Measurements from ENCODE around the gene RAB15. TPM values are rescaled to one million over a fixed set of nuclear protein-coding genes. Genes with fewer than 3 reads are reported as not detected.
A peak's percentile ranks its signal among the peaks of the same experiment; 100 is the strongest.

Gene RAB15
- total and polyA plus RNA-seq, 4 donors = 6.8 to 16.4 (median 14.9) TPM

DNA sequence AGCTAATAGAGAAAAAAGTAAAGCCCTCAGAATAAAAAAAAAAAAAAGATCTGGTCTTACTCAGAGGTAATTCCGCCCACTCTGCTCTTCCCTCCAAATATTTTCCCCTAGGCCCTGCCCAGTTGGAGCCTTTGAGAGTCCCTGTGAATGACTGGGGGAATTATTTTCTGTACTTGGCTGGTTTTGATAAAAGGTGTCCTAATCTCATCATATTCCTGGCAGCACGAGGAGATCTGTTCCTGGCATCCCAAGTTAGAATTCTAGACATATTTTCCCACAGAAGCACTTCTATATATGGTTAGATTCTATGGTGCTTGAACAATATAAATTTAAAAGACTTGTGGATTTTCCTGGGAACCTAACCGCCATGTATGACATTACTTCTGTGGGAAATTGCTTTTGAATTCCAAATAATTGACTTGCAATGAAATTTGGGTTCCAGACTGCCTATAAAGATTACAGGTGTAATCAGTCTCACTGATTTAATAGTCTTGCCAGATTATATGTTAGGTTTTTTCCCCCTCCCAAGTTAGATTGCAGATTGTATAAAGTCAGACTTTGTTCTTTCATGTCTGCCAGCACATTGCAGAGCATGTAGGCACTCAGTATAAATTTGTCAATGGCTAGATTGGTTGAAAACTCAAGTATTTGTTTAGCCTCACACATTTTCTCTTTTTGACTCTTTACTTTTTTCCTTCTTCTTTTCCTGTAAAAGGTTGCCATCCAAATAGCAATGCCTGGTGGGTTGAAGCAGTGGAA, 41.9 kb downstream of the RAB15 start:
- H3K27me3 ChIP-seq (ENCODE audit: control insufficient read depth in 3 of 3, insufficient read depth in 3 of 3, low read length in 2 of 3) = no peaks in the 10 kb centered on the region
- TF ChIP-seq, protein P1, sequence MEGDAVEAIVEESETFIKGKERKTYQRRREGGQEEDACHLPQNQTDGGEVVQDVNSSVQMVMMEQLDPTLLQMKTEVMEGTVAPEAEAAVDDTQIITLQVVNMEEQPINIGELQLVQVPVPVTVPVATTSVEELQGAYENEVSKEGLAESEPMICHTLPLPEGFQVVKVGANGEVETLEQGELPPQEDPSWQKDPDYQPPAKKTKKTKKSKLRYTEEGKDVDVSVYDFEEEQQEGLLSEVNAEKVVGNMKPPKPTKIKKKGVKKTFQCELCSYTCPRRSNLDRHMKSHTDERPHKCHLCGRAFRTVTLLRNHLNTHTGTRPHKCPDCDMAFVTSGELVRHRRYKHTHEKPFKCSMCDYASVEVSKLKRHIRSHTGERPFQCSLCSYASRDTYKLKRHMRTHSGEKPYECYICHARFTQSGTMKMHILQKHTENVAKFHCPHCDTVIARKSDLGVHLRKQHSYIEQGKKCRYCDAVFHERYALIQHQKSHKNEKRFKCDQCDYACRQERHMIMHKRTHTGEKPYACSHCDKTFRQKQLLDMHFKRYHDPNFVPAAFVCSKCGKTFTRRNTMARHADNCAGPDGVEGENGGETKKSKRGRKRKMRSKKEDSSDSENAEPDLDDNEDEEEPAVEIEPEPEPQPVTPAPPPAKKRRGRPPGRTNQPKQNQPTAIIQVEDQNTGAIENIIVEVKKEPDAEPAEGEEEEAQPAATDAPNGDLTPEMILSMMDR (IDR thresholded peaks at IDR 0.05; ENCODE audit: control extremely low read depth, extremely low read depth) = no peak
- peaks cover 6 to 30% (median 23%) of the 10 kb centered on the region in 4 donors for H3K36me3 ChIP-seq (ENCODE audit: control insufficient read depth in 4 of 4, insufficient read depth in 4 of 4, low read length in 4 of 4)
- H3K9me3 ChIP-seq (ENCODE audit: control insufficient read depth in 4 of 4, insufficient read depth in 3 of 4, low read length in 3 of 4) = no peaks in the 10 kb centered on the region
- no peak overlapping the region for H3K4me3 ChIP-seq
- H3K27ac ChIP-seq (ENCODE audit: low read depth in 1 of 2, low read length in 1 of 2) = peak overlapping the region in 1 of 2 donors; percentile 57
- no peak overlapping the region for H3K9ac ChIP-seq (ENCODE audit: insufficient read depth in 1 of 2, low read length in 2 of 2)
- ATAC-seq (ENCODE audit: insufficient read depth, low FRiP score) = no peak
- DNase-seq = no peak
- WGBS, 2 donors = 81 to 84% methylated on average over 3 of the region's 3 CpGs
- peaks cover 0 to 18% (median 0%) of the 10 kb centered on the region in 5 donors for H3K4me1 ChIP-seq (ENCODE audit: control insufficient read depth in 5 of 5, insufficient read depth in 5 of 5, low read length in 5 of 5)

GRCh38 chr14:64929014-64929359, 43.1 kb downstream of the RAB15 start:
- TF ChIP-seq, protein P1 (IDR thresholded peaks at IDR 0.05; ENCODE audit: control extremely low read depth, extremely low read depth) = no peak
- peaks cover 0 to 15% (median 0%) of the 10 kb centered on the region in 5 donors for H3K4me1 ChIP-seq (ENCODE audit: control insufficient read depth in 5 of 5, insufficient read depth in 5 of 5, low read length in 5 of 5)
- peaks cover 11 to 37% (median 26%) of the 10 kb centered on the region in 4 donors for H3K36me3 ChIP-seq (ENCODE audit: control insufficient read depth in 4 of 4, insufficient read depth in 4 of 4, low read length in 4 of 4)
- no peak overlapping the region for H3K9ac ChIP-seq (ENCODE audit: insufficient read depth in 1 of 2, low read length in 2 of 2)
- 91 to 100% methylated on average over 3 of the region's 3 CpGs for WGBS, 2 donors
- no peaks in the 10 kb centered on the region for H3K27me3 ChIP-seq (ENCODE audit: control insufficient read depth in 3 of 3, insufficient read depth in 3 of 3, low read length in 2 of 3)
- no peaks in the 10 kb centered on the region for H3K9me3 ChIP-seq (ENCODE audit: control insufficient read depth in 4 of 4, insufficient read depth in 3 of 4, low read length in 3 of 4)
- H3K27ac ChIP-seq (ENCODE audit: low read depth in 1 of 2, low read length in 1 of 2) = no peak overlapping the region
- DNase-seq = no peak
- ATAC-seq (ENCODE audit: insufficient read depth, low FRiP score) = no peak
- H3K4me3 ChIP-seq = no peak overlapping the region

- 62 to 76% methylated on average over 7 of the region's 7 CpGs for WGBS, 2 donors
Measured at GRCh38 chr14:64928239-64929013, 43.7 kb downstream of the RAB15 start.

More at GRCh38 chr14:64928239-64929013, 43.7 kb downstream of the RAB15 start:
- DNase-seq = no peak
- Histone ChIP-seq H3K9ac (ENCODE audit: insufficient read depth in 1 of 2, low read length in 2 of 2) (no peak overlapping the region), H3K27me3 (ENCODE audit: control insufficient read depth in 3 of 3, insufficient read depth in 3 of 3, low read length in 2 of 3) (no peaks in the 10 kb centered on the region), H3K27ac (ENCODE audit: low read depth in 1 of 2, low read length in 1 of 2) (no peak overlapping the region), H3K36me3 (ENCODE audit: control insufficient read depth in 4 of 4, insufficient read depth in 4 of 4, low read length in 4 of 4) (peaks cover 14 to 37% (median 26%) of the 10 kb centered on the region in 4 donors), H3K4me1 (ENCODE audit: control insufficient read depth in 5 of 5, insufficient read depth in 5 of 5, low read length in 5 of 5) (peaks cover 0 to 15% (median 0%) of the 10 kb centered on the region in 5 donors), H3K4me3 (no peak overlapping the region), H3K9me3 (ENCODE audit: control insufficient read depth in 4 of 4, insufficient read depth in 3 of 4, low read length in 3 of 4) (no peaks in the 10 kb centered on the region)
- no peak for ATAC-seq (ENCODE audit: insufficient read depth, low FRiP score)
- TF ChIP-seq, protein P1 (IDR thresholded peaks at IDR 0.05; ENCODE audit: control extremely low read depth, extremely low read depth) = no peak
